Ureter (tissue), 1 donor: ENCODE results near the gene CCM2L. TPM values are rescaled to one million over a fixed set of nuclear protein-coding genes. Genes with fewer than 3 reads are reported as not detected.

Experiments
- DNase-seq: peaks from one replicate; pipeline ENCODE4 v3.0.0-alpha.2; 2020; ENCODE audit warnings: low spot score
- total RNA-seq: library from RNA; stranded (reverse); gene quantifications from one replicate; pipeline ENCODE4 v1.2.4, GENCODE V29; 2023
- donor health status: DM: yes; HTN: yes; CAD: no.

The CCM2L gene
- total RNA-seq, 1 donor from 2014 or later: 8.2 TPM

- DNase-seq: no peak
Measured at GRCh38 chr20:32056708-32057483, 46.7 kb downstream of the CCM2L start.

- DNase-seq: no peak
Measured at GRCh38 chr20:32057656-32058184, 47.5 kb downstream of the CCM2L start.

GRCh38 chr20:32059189-32059588 lies 49.0 kb downstream of the CCM2L start:
- DNase-seq: no peak

GRCh38 chr20:32062776-32063170 lies 52.5 kb downstream of the CCM2L start:
- DNase-seq: peak; percentile 48

GRCh38 chr20:32063695-32064094 lies 53.5 kb downstream of the CCM2L start:
- DNase-seq: no peak

- no peak for DNase-seq
Measured at GRCh38 chr20:32064667-32065066, 54.4 kb downstream of the CCM2L start.

GRCh38 chr20:32067234-32067821 lies 57.1 kb downstream of the CCM2L start:
- no peak for DNase-seq

- no peak for DNase-seq
Measured at GRCh38 chr20:32068174-32068573, 57.9 kb downstream of the CCM2L start.

- DNase-seq: no peak
Measured at GRCh38 chr20:32069711-32070110, 59.5 kb downstream of the CCM2L start.

GRCh38 chr20:32070282-32070681 lies 60.0 kb downstream of the CCM2L start:
- no peak for DNase-seq

- no peak for DNase-seq
Measured at GRCh38 chr20:32070690-32071213, 60.5 kb downstream of the CCM2L start.

GRCh38 chr20:32071395-32072167 lies 61.3 kb downstream of the CCM2L start:
- no peak for DNase-seq

GRCh38 chr20:32072168-32072750 lies 62.0 kb downstream of the CCM2L start:
- DNase-seq: no peak

- no peak for DNase-seq
Measured at GRCh38 chr20:32075534-32075933, 65.3 kb downstream of the CCM2L start.

- DNase-seq: no peak
Measured at GRCh38 chr20:32077190-32077589, 67.0 kb downstream of the CCM2L start.

- no peak for DNase-seq
Measured at GRCh38 chr20:32078322-32078721, 68.1 kb downstream of the CCM2L start.

- DNase-seq: no peak
Measured at GRCh38 chr20:32078791-32079190, 68.6 kb downstream of the CCM2L start.

GRCh38 chr20:32079655-32080109 lies 69.4 kb downstream of the CCM2L start:
- no peak for DNase-seq

- DNase-seq: no peak
Measured at GRCh38 chr20:32080783-32081182, 70.5 kb downstream of the CCM2L start.
